Ascending aorta (tissue), 2 donors: ENCODE results near the gene LRRC37A3. TPM values are rescaled to one million over a fixed set of nuclear protein-coding genes. Genes with fewer than 3 reads are reported as not detected.
A peak's percentile ranks its signal among the peaks of the same experiment; 100 is the strongest.
"Not testable (repeated sequence)": the region's sequence is repeated elsewhere in the genome, so short reads cannot be mapped to it uniquely, and the experiment has no call there.

ENCODE experiments used
- DNase-seq, 2 donors: peaks; one replicate each; pipeline ENCODE4 v3.0.0-alpha.2; 2019; ENCODE audit warnings: low spot score in 2 of 2
- H3K27ac ChIP-seq, 2 donors: fragments of 200-600 bp; sonication (generic); one replicate each; pipeline ENCODE4 v1.5.1; 2016 to 2017; ENCODE audit warnings: mild to moderate bottlenecking in 1 of 2
- H3K27me3 ChIP-seq: fragments of 200-600 bp; sonication (generic); one replicate; pipeline ENCODE4 v1.5.1; 2017
- H3K36me3 ChIP-seq, 2 donors: fragments of 200-600 bp; sonication (generic); one replicate each; pipeline ENCODE4 v1.5.1; 2016
- H3K4me1 ChIP-seq, 2 donors: fragments of 200-600 bp; sonication (generic); one replicate each; pipeline ENCODE4 v1.5.1; 2016 to 2017; ENCODE audit warnings: mild to moderate bottlenecking in 1 of 2
- H3K4me3 ChIP-seq, 2 donors: fragments of 200-600 bp; sonication (generic); one replicate each; pipeline ENCODE4 v1.5.1; 2016 to 2017; ENCODE audit warnings: mild to moderate bottlenecking in 1 of 2
- H3K9me3 ChIP-seq, 2 donors: fragments of 200-600 bp; sonication (generic); one replicate each; pipeline ENCODE4 v1.5.1; 2016
- CTCF ChIP-seq, 3 experiments: fragments of 200-600 bp in 2 of 3; fragments of 450-650 bp in 1 of 3; sonication (generic) in 2 of 3; IDR thresholded peaks; one replicate each; pipeline ENCODE4 v1.5.1; 2016 to 2019; ENCODE audit warnings: antibody characterized with exemption in 3 of 3, mild to moderate bottlenecking in 1 of 3, moderate library complexity in 1 of 3
- intact Hi-C: fragments of 100-400 bp; cut with DNase I; formaldehyde crosslinking; loops from one replicate; pipeline ENCODE4 v1.15.1; 2023
- total RNA-seq: library from RNA; depleted of rRNA; stranded (reverse); fragments of >200 nt; gene quantifications from one replicate; pipeline ENCODE4 v1.1.0, GENCODE V29; 2016

Gene LRRC37A3
- total RNA-seq, 1 donor from 2014 or later, result 4.3 TPM

- H3K4me3 ChIP-seq, H3K27me3 ChIP-seq, intact Hi-C loops, DNase-seq, H3K36me3 ChIP-seq, H3K27ac ChIP-seq, H3K4me1 ChIP-seq, H3K9me3 ChIP-seq: not testable (repeated sequence)
Observed at GRCh38 chr17:64909511-64910190, 9.6 kb downstream of the LRRC37A3 start.

GRCh38 chr17:64904069-64904468, 15.2 kb downstream of the LRRC37A3 start:
- H3K4me1 ChIP-seq, H3K27ac ChIP-seq, intact Hi-C loops, H3K36me3 ChIP-seq, H3K27me3 ChIP-seq, H3K9me3 ChIP-seq, H3K4me3 ChIP-seq, DNase-seq: not testable (repeated sequence)

- H3K4me1 ChIP-seq, H3K4me3 ChIP-seq, H3K27ac ChIP-seq, intact Hi-C loops, H3K27me3 ChIP-seq, H3K36me3 ChIP-seq, H3K9me3 ChIP-seq: not testable (repeated sequence)
- DNase-seq, result peak in 1 of 2 donors; percentile 50
Observed at GRCh38 chr17:64897136-64897535, 22.1 kb downstream of the LRRC37A3 start.

- H3K36me3 ChIP-seq, H3K27ac ChIP-seq, intact Hi-C loops, H3K4me3 ChIP-seq, H3K4me1 ChIP-seq, H3K9me3 ChIP-seq, DNase-seq, H3K27me3 ChIP-seq: not testable (repeated sequence)
Observed at GRCh38 chr17:64874210-64874609, 45.1 kb downstream of the LRRC37A3 start.

- H3K4me3 ChIP-seq, H3K27ac ChIP-seq, H3K27me3 ChIP-seq, H3K9me3 ChIP-seq, intact Hi-C loops, H3K36me3 ChIP-seq, H3K4me1 ChIP-seq: not testable (repeated sequence)
- peak in 1 of 2 donors; percentile 78 for DNase-seq
- peak; percentile 14 to 57 (median 39) for TF ChIP-seq CTCF (IDR thresholded peaks at IDR 0.05)
Observed at GRCh38 chr17:64847504-64848466, 71.5 kb downstream of the LRRC37A3 start.

- DNase-seq, intact Hi-C loops, H3K4me1 ChIP-seq, H3K9me3 ChIP-seq, H3K27ac ChIP-seq, H3K36me3 ChIP-seq, H3K4me3 ChIP-seq, H3K27me3 ChIP-seq: not testable (repeated sequence)
Observed at GRCh38 chr17:64846892-64847291, 72.4 kb downstream of the LRRC37A3 start.

- H3K4me3 ChIP-seq, DNase-seq, intact Hi-C loops, H3K27ac ChIP-seq, H3K27me3 ChIP-seq, H3K4me1 ChIP-seq, H3K9me3 ChIP-seq, H3K36me3 ChIP-seq: not testable (repeated sequence)
Observed at GRCh38 chr17:64843918-64844317, 75.4 kb downstream of the LRRC37A3 start.

- H3K4me3 ChIP-seq, H3K36me3 ChIP-seq, intact Hi-C loops, H3K4me1 ChIP-seq, H3K27me3 ChIP-seq, DNase-seq, H3K27ac ChIP-seq, H3K9me3 ChIP-seq: not testable (repeated sequence)
Observed at GRCh38 chr17:64842900-64843299, 76.4 kb downstream of the LRRC37A3 start.

GRCh38 chr17:64840960-64841359, 78.3 kb downstream of the LRRC37A3 start:
- H3K27me3 ChIP-seq, H3K9me3 ChIP-seq, H3K36me3 ChIP-seq, H3K4me1 ChIP-seq, intact Hi-C loops, H3K27ac ChIP-seq, H3K4me3 ChIP-seq, DNase-seq: not testable (repeated sequence)

- DNase-seq, H3K27ac ChIP-seq, H3K36me3 ChIP-seq, H3K27me3 ChIP-seq, H3K9me3 ChIP-seq, intact Hi-C loops, H3K4me1 ChIP-seq, H3K4me3 ChIP-seq: not testable (repeated sequence)
Observed at GRCh38 chr17:64838513-64838912, 80.8 kb downstream of the LRRC37A3 start.

- H3K9me3 ChIP-seq, intact Hi-C loops, H3K4me1 ChIP-seq, H3K36me3 ChIP-seq, H3K27me3 ChIP-seq: not testable (repeated sequence)
- DNase-seq, result peak; percentile 53 to 92
- peak overlapping the region; percentile 88 to 89 for H3K27ac ChIP-seq
- H3K4me3 ChIP-seq, result peak overlapping the region; percentile 68 to 86
Observed at GRCh38 chr17:64837018-64837761, 82.1 kb downstream of the LRRC37A3 start.

GRCh38 chr17:64836623-64837017, 82.7 kb downstream of the LRRC37A3 start:
- peak in 1 of 2 donors; percentile 70 for DNase-seq
- H3K27me3 ChIP-seq, H3K9me3 ChIP-seq, intact Hi-C loops, H3K4me1 ChIP-seq, H3K36me3 ChIP-seq: not testable (repeated sequence)
- Histone ChIP-seq H3K27ac (peak overlapping the region; percentile 88 to 89), H3K4me3 (peak overlapping the region; percentile 68 to 86)
